HEK293 (cell line): ENCODE results near the gene PRR5.
"Not testable (repeated sequence)": the region's sequence is repeated elsewhere in the genome, so short reads cannot be mapped to it uniquely, and the experiment has no call there.

Source experiments
- CTCF ChIA-PET: fragments of 350-600 bp; formaldehyde crosslinking; extraction: SDS; loops from one replicate; lab custom pipeline; 2021; ENCODE audit warnings: antibody characterized with exemption; lab: Yijun Ruan, JAX
- POLR2A ChIA-PET: fragments of 300-600 bp; formaldehyde crosslinking; extraction: SDS; loops from one replicate; lab custom pipeline; 2020; ENCODE audit warnings: antibody characterized with exemption, inconsistent platforms; lab: Yijun Ruan, JAX
- H3K27ac ChIP-seq: fragments of 200-500 bp; sonication (Bioruptor generic); 2 replicates; pipeline ENCODE4 v1.5.1; 2014; ENCODE audit warnings: low read depth, low read length, control low read depth, inconsistent platforms; ENCODE audit errors: extremely low read depth
- H3K36me3 ChIP-seq, 2 experiments: fragments of 200-500 bp in 1 of 2; sonication (Bioruptor generic) in 1 of 2; 1 replicate in 1 of 2; 2 replicates in 1 of 2; pipeline ENCODE4 v1.5.1; 2014 to 2017; ENCODE audit warnings: inconsistent platforms in 2 of 2, low read length in 2 of 2; ENCODE audit not compliant: control insufficient read depth in 2 of 2, insufficient read depth in 1 of 2
- H3K4me1 ChIP-seq: fragments of 200-500 bp; sonication (Bioruptor generic); 2 replicates; pipeline ENCODE4 v1.5.1; 2014; ENCODE audit warnings: mild to moderate bottlenecking, low read length, inconsistent platforms; ENCODE audit not compliant: control insufficient read depth, insufficient read depth
- H3K4me3 ChIP-seq: 2 replicates; pipeline ENCODE4 v1.5.1; 2011; ENCODE audit warnings: low read depth, mild to moderate bottlenecking, control low read depth, low read length, moderate library complexity
- H3K9me3 ChIP-seq: fragments of 200-500 bp; sonication (Bioruptor generic); 2 replicates; pipeline ENCODE4 v1.5.1; 2014; ENCODE audit warnings: low read depth, low read length, inconsistent platforms; ENCODE audit not compliant: control insufficient read depth, insufficient read depth
- GLIS1 ChIP-seq: fragments of 450-650 bp; formaldehyde crosslinking; IDR thresholded peaks from 2 replicates; pipeline ENCODE4 v1.5.1; 2016; ENCODE audit warnings: missing biosample characterization, missing genetic modification characterization
- GLIS2 ChIP-seq: fragments of 450-650 bp; formaldehyde crosslinking; IDR thresholded peaks from 2 replicates; pipeline ENCODE4 v1.5.1; 2016; ENCODE audit warnings: missing biosample characterization, missing genetic modification characterization
- OSR2 ChIP-seq: fragments of 450-650 bp; formaldehyde crosslinking; IDR thresholded peaks from 2 replicates; pipeline ENCODE4 v1.5.1; 2016; ENCODE audit warnings: missing biosample characterization, missing genetic modification characterization
- ZBTB8A ChIP-seq: fragments of 450-650 bp; formaldehyde crosslinking; IDR thresholded peaks from 2 replicates; pipeline ENCODE4 v1.5.1; 2016; ENCODE audit warnings: missing biosample characterization, missing genetic modification characterization
- ZIC2 ChIP-seq: fragments of 450-650 bp; formaldehyde crosslinking; IDR thresholded peaks from 2 replicates; pipeline ENCODE4 v1.5.1; 2016; ENCODE audit warnings: missing biosample characterization, missing genetic modification characterization
- ZNF23 ChIP-seq: fragments of 450-650 bp; formaldehyde crosslinking; IDR thresholded peaks from 2 replicates; pipeline ENCODE4 v1.5.1; 2016; ENCODE audit warnings: missing biosample characterization, missing genetic modification characterization, borderline replicate concordance
- ZNF37A ChIP-seq: fragments of 450-650 bp; IDR thresholded peaks from 2 replicates; pipeline ENCODE4 v1.5.1; 2018; ENCODE audit warnings: missing biosample characterization, missing genetic modification characterization
- ZNF580 ChIP-seq: fragments of 450-650 bp; formaldehyde crosslinking; IDR thresholded peaks from 2 replicates; pipeline ENCODE4 v1.5.1; 2016; ENCODE audit warnings: missing biosample characterization, missing genetic modification characterization
- ZNF768 ChIP-seq: fragments of 450-650 bp; formaldehyde crosslinking; IDR thresholded peaks from 2 replicates; pipeline ENCODE4 v1.5.1; 2018; ENCODE audit warnings: missing biosample characterization, mild to moderate bottlenecking, missing genetic modification characterization

PRR5 gene

GRCh38 chr22:44677353-44677840 lies 24.6 kb upstream of the PRR5 start:
- ChIA-PET CTCF (interaction anchor here (0.6 to 1.9 kb wide), 3 partner anchors 8 to 678 kb away, joined by 4 to 7 read pairs (median 5); no protein-coding TSS in a partner anchor), POLR2A (interaction anchor here (0.9 kb wide), 1 partner anchor 41 kb away, joined by 4 read pairs; no protein-coding TSS in a partner anchor)
- TF ChIP-seq OSR2 (tag by site-specific recombination) (no peak), ZNF768 (peak; percentile 72; the same call in 1 of the 2 replicates)

GRCh38 chr22:44677871-44678555 lies 24.0 kb upstream of the PRR5 start:
- TF ChIP-seq ZIC2 (tag by site-specific recombination) (peak; percentile 45; the same call in 1 of the 2 replicates), ZNF23 (tag by site-specific recombination) (no peak)
- Histone ChIP-seq H3K4me3 (no peak overlapping the region), H3K27ac (no peak overlapping the region), H3K9me3 (no peaks in the 10 kb centered on the region), H3K36me3 (no peaks in the 10 kb centered on the region), H3K4me1 (no peaks in the 10 kb centered on the region)
- CTCF ChIA-PET = interaction anchor here (0.6 to 1.9 kb wide), 2 partner anchors 20 to 679 kb away, joined by 4 to 5 read pairs; no protein-coding TSS in a partner anchor
- POLR2A ChIA-PET = no interaction called here

More at GRCh38 chr22:44677353-44677840, 24.6 kb upstream of the PRR5 start:
- Histone ChIP-seq H3K36me3 (no peaks in the 10 kb centered on the region), H3K4me1 (no peaks in the 10 kb centered on the region), H3K27ac (no peak overlapping the region), H3K4me3 (no peak overlapping the region), H3K9me3 (no peaks in the 10 kb centered on the region)

- no peaks in the 10 kb centered on the region for H3K36me3 ChIP-seq
- no peak overlapping the region for H3K4me3 ChIP-seq
- POLR2A ChIA-PET = no interaction called here
- H3K9me3 ChIP-seq = no peaks in the 10 kb centered on the region
- H3K4me1 ChIP-seq = no peaks in the 10 kb centered on the region
- CTCF ChIA-PET = no interaction called here
- TF ChIP-seq ZNF37A (tag by site-specific recombination) (no peak), GLIS2 (tag by site-specific recombination) (0 out of 2 replicates have a peak, but pooled peaks have one; percentile 10)
- H3K27ac ChIP-seq = no peak overlapping the region
Measured at GRCh38 chr22:44678556-44679305, 23.3 kb upstream of the PRR5 start.

DNA sequence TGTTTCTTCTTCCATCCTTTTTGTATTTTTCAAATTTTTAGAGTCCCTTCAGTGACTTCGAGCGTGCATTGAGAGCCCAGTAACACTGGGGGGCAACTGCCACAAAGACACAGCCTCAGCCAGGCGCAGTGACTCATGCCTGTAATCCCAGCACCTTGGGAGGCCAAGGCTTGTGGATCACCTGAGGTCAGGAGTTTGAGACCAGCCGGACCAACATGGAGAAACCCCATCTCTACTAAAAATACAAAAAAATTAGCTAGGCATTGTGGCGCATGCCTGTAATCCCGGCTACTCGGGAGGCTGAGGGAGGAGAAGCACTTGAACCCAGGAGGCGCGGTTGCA lies 22.7 kb upstream of the PRR5 start:
- TF ChIP-seq ZIC2 (tag by site-specific recombination) = peak; percentile 53; the same call in 1 of the 2 replicates
- peak; percentile 92 for TF ChIP-seq GLIS1
- CTCF ChIA-PET = not testable (repeated sequence)

GRCh38 chr22:44680058-44680457 lies 21.9 kb upstream of the PRR5 start:
- no peak overlapping the region for H3K27ac ChIP-seq
- ChIA-PET CTCF (interaction anchor here (0.6 to 3.4 kb wide), 2 partner anchors 16 to 472 kb away, joined by 3 to 9 read pairs; no protein-coding TSS in a partner anchor), POLR2A (no interaction called here)
- H3K4me1 ChIP-seq = peaks cover under 1% of the 10 kb centered on the region; the same call in 1 of the 2 replicates
- H3K9me3 ChIP-seq = no peaks in the 10 kb centered on the region
- H3K36me3 ChIP-seq = no peaks in the 10 kb centered on the region
- no peak overlapping the region for H3K4me3 ChIP-seq
- TF ChIP-seq ZBTB8A (tag by site-specific recombination) = no peak
- peak; percentile 19; the same call in 1 of the 2 replicates for TF ChIP-seq ZNF580
- TF ChIP-seq ZNF768 = peak; percentile 80; the same call in 1 of the 2 replicates
- TF ChIP-seq, all 188 proteins: peak for 2

More for the DNA sequence above, 22.7 kb upstream of the PRR5 start:
- H3K4me3 ChIP-seq, H3K27ac ChIP-seq, H3K9me3 ChIP-seq, H3K4me1 ChIP-seq, H3K36me3 ChIP-seq, POLR2A ChIA-PET: not testable (repeated sequence)
